ENCODE results near the gene ZNF491.
"Not testable (repeated sequence)": the region's sequence is repeated elsewhere in the genome, so short reads cannot be mapped to it uniquely, and the experiment has no call there.

The ZNF491 gene

GRCh38 chr19:11848594-11849469 lies 50.5 kb downstream of the ZNF491 start, which contains the start of gene ZNF439:
Gene ZNF439 (plus strand): TSS chr19:11848726. CDS start chr19:11848868, 142 bp downstream.
- no peak for TF ChIP-seq CTCF (IDR thresholded peaks at IDR 0.05; ENCODE audit: low read depth, low read length)
- H3K4me3 ChIP-seq (replicated peaks in 1 of 2; ENCODE audit: low read depth in 2 of 2, low read length in 2 of 2), result peak within 1 kb of the TSS; percentile 57 to 59
- DNase-seq (ENCODE audit: low read depth in 2 of 2), result peak; percentile 53 to 75

GRCh38 chr19:11850289-11850688 lies 52.0 kb downstream of the ZNF491 start:
- DNase-seq (ENCODE audit: low read depth in 2 of 2); H3K4me3 ChIP-seq (replicated peaks in 1 of 2; ENCODE audit: low read depth in 2 of 2, low read length in 2 of 2): not testable (repeated sequence)

- DNase-seq (ENCODE audit: low read depth in 2 of 2), result no peak
- H3K4me3 ChIP-seq (replicated peaks in 1 of 2; ENCODE audit: low read depth in 2 of 2, low read length in 2 of 2), result no peak overlapping the region
- no peak for TF ChIP-seq CTCF (IDR thresholded peaks at IDR 0.05; ENCODE audit: low read depth, low read length)
Measured at GRCh38 chr19:11853358-11853757, 55.0 kb downstream of the ZNF491 start.

GRCh38 chr19:11856596-11857250 lies 58.4 kb downstream of the ZNF491 start:
- no peak for TF ChIP-seq CTCF (IDR thresholded peaks at IDR 0.05; ENCODE audit: low read depth, low read length)
- DNase-seq (ENCODE audit: low read depth in 2 of 2), result no peak
- no peak overlapping the region for H3K4me3 ChIP-seq (replicated peaks in 1 of 2; ENCODE audit: low read depth in 2 of 2, low read length in 2 of 2)
